SK-N-MC (cell line): Measurements from ENCODE around the gene ADAMTSL1.

ENCODE experiments used
- DNase-seq: peaks from one replicate; pipeline ENCODE4 v3.0.0-alpha.2; 2011; ENCODE audit warnings: low read depth, low spot score
- H3K27ac ChIP-seq: fragments of 200-600 bp; sonication (generic); 2 replicates; pipeline ENCODE4 v1.5.1; 2016; ENCODE audit warnings: mixed run types
- H3K36me3 ChIP-seq: fragments of 200-600 bp; sonication (generic); 2 replicates; pipeline ENCODE4 v1.6.1; 2017; ENCODE audit warnings: antibody characterized with exemption, low read length, mixed read lengths; ENCODE audit not compliant: insufficient read depth
- H3K4me3 ChIP-seq: fragments of 200-600 bp; sonication (generic); 2 replicates; pipeline ENCODE4 v1.5.1; 2016
- H3K9ac ChIP-seq: fragments of 200-600 bp; sonication (generic); 2 replicates; pipeline ENCODE4 v1.8.0; 2017; ENCODE audit warnings: mixed run types, mixed read lengths; ENCODE audit not compliant: insufficient read length
- H3K9me3 ChIP-seq: fragments of 200-600 bp; sonication (generic); 2 replicates; pipeline ENCODE4 v1.6.1; 2017; ENCODE audit warnings: low read depth, mild to moderate bottlenecking, antibody characterized with exemption, low read length, moderate library complexity, mixed read lengths
- EZH2 ChIP-seq: fragments of 200-600 bp; sonication (generic); IDR thresholded peaks from one replicate; pipeline ENCODE4 v1.6.1; 2017; ENCODE audit warnings: antibody characterized with exemption
- FOXP2 ChIP-seq: optimal IDR thresholded peaks from 2 replicates; pipeline ENCODE3; 2011; ENCODE audit warnings: mild to moderate bottlenecking, moderate library complexity; ENCODE audit not compliant: insufficient read depth; ENCODE audit errors: extremely low read length, control extremely low read depth
- POLR2AphosphoS5 ChIP-seq: IDR thresholded peaks from 2 replicates; pipeline ENCODE4 v1.6.1; 2012; ENCODE audit warnings: mild to moderate bottlenecking, low read depth, low read length, borderline replicate concordance

Gene ADAMTSL1

DNA sequence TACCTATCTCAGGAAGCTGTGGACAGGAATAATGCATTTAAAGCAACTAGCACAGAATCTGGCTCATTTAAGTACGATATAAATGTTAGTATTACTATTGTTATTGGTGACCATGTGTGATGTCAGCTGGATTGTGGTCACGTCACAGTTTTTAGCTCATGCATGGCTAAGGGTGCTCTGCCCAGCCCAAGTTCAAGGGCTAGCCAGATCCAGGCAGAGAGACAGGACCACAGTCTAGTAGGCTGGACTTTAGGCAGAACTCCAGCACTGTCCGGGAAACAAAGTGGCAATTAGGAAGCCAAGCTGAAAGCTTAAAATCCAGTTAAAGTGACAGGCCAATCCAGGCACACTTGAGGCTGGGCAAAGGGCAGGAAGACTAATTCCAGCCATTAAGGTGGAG lies 273.6 kb downstream of the ADAMTSL1 start:
- no peak overlapping the region for H3K4me3 ChIP-seq
- TF ChIP-seq POLR2AphosphoS5 (no peak), EZH2 (no peak)
- no peak overlapping the region for H3K9ac ChIP-seq
- H3K9me3 ChIP-seq: no peaks in the 10 kb centered on the region
- DNase-seq: no peak
- H3K27ac ChIP-seq: no peak overlapping the region
- no peaks in the 10 kb centered on the region for H3K36me3 ChIP-seq

DNA sequence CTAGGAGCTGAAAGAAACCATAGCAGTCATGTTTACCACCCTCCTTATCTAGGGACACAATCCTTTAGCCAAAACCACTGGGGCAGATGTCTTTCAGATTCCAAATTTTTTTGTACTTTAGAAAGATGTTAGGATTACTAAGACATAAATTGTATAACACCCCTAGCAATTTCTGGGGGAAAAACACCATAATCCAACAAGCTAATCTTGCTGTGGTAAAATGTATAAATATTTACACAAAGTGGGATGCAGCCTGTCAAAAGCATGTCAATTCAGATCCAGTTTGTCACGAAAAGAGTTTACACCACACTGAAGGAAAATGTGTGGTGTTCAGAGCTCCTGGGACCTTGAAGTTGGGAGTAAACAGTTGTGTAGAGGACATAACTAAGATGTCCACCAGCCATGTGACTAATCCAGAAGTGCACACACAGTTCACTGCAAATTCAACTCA lies 274.3 kb downstream of the ADAMTSL1 start:
- H3K4me3 ChIP-seq: no peak overlapping the region
- no peaks in the 10 kb centered on the region for H3K36me3 ChIP-seq
- H3K9ac ChIP-seq: no peak overlapping the region
- TF ChIP-seq EZH2 (no peak), FOXP2 (no peak), POLR2AphosphoS5 (no peak)
- DNase-seq: no peak
- H3K9me3 ChIP-seq: no peaks in the 10 kb centered on the region
- H3K27ac ChIP-seq: no peak overlapping the region

DNA sequence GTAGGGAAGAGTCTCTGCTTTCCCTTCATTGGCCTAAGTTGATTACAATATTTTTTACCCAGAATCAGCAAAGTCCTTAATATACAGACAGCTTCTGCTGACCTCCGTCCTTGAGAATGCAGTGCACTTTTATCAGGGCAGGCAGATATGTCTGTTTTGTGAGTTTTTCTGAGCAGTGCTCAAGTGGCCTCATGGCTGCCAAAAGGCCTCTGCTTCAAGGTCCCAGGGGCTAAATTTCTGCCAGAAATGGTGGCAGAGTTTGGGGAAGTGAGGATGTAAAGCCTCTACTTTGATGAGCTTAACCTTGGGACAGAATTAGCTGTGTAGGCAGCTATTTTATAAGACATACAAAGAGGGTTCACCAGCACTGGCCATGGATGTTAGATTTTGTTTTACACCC lies 275.8 kb downstream of the ADAMTSL1 start:
- H3K36me3 ChIP-seq: no peaks in the 10 kb centered on the region
- no peak for DNase-seq
- H3K4me3 ChIP-seq: no peak overlapping the region
- H3K27ac ChIP-seq: no peak overlapping the region
- H3K9ac ChIP-seq: no peak overlapping the region
- no peak for TF ChIP-seq POLR2AphosphoS5
- TF ChIP-seq EZH2: no peak
- TF ChIP-seq FOXP2: no peak
- no peaks in the 10 kb centered on the region for H3K9me3 ChIP-seq

- peak overlapping the region; percentile 45; the same call in 1 of the 2 replicates for H3K27ac ChIP-seq
- H3K36me3 ChIP-seq: no peaks in the 10 kb centered on the region
- H3K4me3 ChIP-seq: peak overlapping the region; percentile 45
- no peaks in the 10 kb centered on the region for H3K9me3 ChIP-seq
- DNase-seq: no peak
- no peak for TF ChIP-seq POLR2AphosphoS5
- no peak for TF ChIP-seq FOXP2
- no peak for TF ChIP-seq EZH2
- H3K9ac ChIP-seq: no peak overlapping the region
Measured at GRCh38 chr9:18753904-18754303, 280.0 kb downstream of the ADAMTSL1 start.

GRCh38 chr9:18754537-18754936 lies 280.6 kb downstream of the ADAMTSL1 start:
- H3K9ac ChIP-seq: no peak overlapping the region
- no peaks in the 10 kb centered on the region for H3K9me3 ChIP-seq
- no peak for DNase-seq
- peak overlapping the region; percentile 45; the same call in 1 of the 2 replicates for H3K27ac ChIP-seq
- peak overlapping the region; percentile 45 for H3K4me3 ChIP-seq
- TF ChIP-seq POLR2AphosphoS5: no peak
- H3K36me3 ChIP-seq: no peaks in the 10 kb centered on the region

- TF ChIP-seq EZH2: no peak
- no peak for TF ChIP-seq FOXP2
- TF ChIP-seq POLR2AphosphoS5: no peak
- Histone ChIP-seq H3K9me3 (no peaks in the 10 kb centered on the region), H3K4me3 (no peak overlapping the region), H3K9ac (no peak overlapping the region), H3K36me3 (no peaks in the 10 kb centered on the region), H3K27ac (no peak overlapping the region)
- DNase-seq: no peak
Measured at GRCh38 chr9:18755263-18755662, 281.3 kb downstream of the ADAMTSL1 start.

- no peak for DNase-seq
- Histone ChIP-seq H3K36me3 (no peaks in the 10 kb centered on the region), H3K9me3 (no peaks in the 10 kb centered on the region), H3K27ac (no peak overlapping the region), H3K9ac (no peak overlapping the region), H3K4me3 (no peak overlapping the region)
- no peak for TF ChIP-seq FOXP2
Measured at GRCh38 chr9:18756712-18757125, 282.8 kb downstream of the ADAMTSL1 start.

GRCh38 chr9:18759827-18760226 lies 285.9 kb downstream of the ADAMTSL1 start:
- Histone ChIP-seq H3K27ac (no peak overlapping the region), H3K9me3 (no peaks in the 10 kb centered on the region), H3K9ac (no peak overlapping the region), H3K4me3 (no peak overlapping the region), H3K36me3 (no peaks in the 10 kb centered on the region)
- no peak for DNase-seq
- no peak for TF ChIP-seq FOXP2
- TF ChIP-seq POLR2AphosphoS5: no peak
- TF ChIP-seq EZH2: no peak

- Histone ChIP-seq H3K36me3 (no peaks in the 10 kb centered on the region), H3K9ac (no peak overlapping the region), H3K9me3 (no peaks in the 10 kb centered on the region), H3K27ac (no peak overlapping the region), H3K4me3 (no peak overlapping the region)
- TF ChIP-seq EZH2 (no peak), POLR2AphosphoS5 (no peak), FOXP2 (no peak)
- DNase-seq: no peak
Measured at GRCh38 chr9:18761742-18762300, 287.9 kb downstream of the ADAMTSL1 start.
